CD8-positive, alpha-beta memory T cell (primary cell): ENCODE results near the gene PATJ. TPM values are rescaled to one million over a fixed set of nuclear protein-coding genes. Genes with fewer than 3 reads are reported as not detected.
A peak's percentile ranks its signal among the peaks of the same experiment; 100 is the strongest.

Source experiments
- CTCF ChIA-PET: fragments of 350-600 bp; sonication (Branson Sonifier 250); formaldehyde crosslinking; loops from one replicate; lab custom pipeline; 2021; ENCODE audit warnings: antibody characterized with exemption; lab: Charles Lee
- POLR2A ChIA-PET: fragments of 350-600 bp; sonication (Branson Sonifier 250); formaldehyde crosslinking; loops from one replicate; lab custom pipeline; 2021; ENCODE audit warnings: antibody characterized with exemption; lab: Charles Lee
- DNase-seq, 5 donors: peaks; one replicate each; pipeline versions ENCODE4 v3.0.0 to v3.0.0-alpha.2; 2020 to 2022; ENCODE audit warnings: mixed read lengths in 1 of 5
- H3K27ac ChIP-seq: one replicate; pipeline ENCODE4 v1.7.0; 2013; ENCODE audit warnings: low read depth, mild to moderate bottlenecking, low read length, moderate library complexity
- H3K27me3 ChIP-seq: 2 replicates; pipeline ENCODE4 v1.7.0; 2013; ENCODE audit warnings: low read length, mild to moderate bottlenecking; ENCODE audit not compliant: insufficient read depth, poor library complexity, severe bottlenecking
- H3K36me3 ChIP-seq: 2 replicates; pipeline ENCODE4 v1.7.0; 2013; ENCODE audit warnings: mild to moderate bottlenecking, low read length, moderate library complexity; ENCODE audit not compliant: insufficient read depth
- H3K4me1 ChIP-seq: 2 replicates; pipeline ENCODE4 v1.7.0; 2013; ENCODE audit warnings: mild to moderate bottlenecking, low read length, moderate library complexity; ENCODE audit not compliant: insufficient read depth
- H3K4me3 ChIP-seq: 2 replicates; pipeline ENCODE4 v1.7.0; 2013; ENCODE audit warnings: mild to moderate bottlenecking, low read length
- H3K9me3 ChIP-seq: 2 replicates; pipeline ENCODE4 v1.7.0; 2013; ENCODE audit warnings: mild to moderate bottlenecking, low read length
- H3K27ac Mint-ChIP-seq, 8 donors: one replicate each; pipeline ENCODE4 v1.8.0; 2020 to 2021; ENCODE audit warnings: mixed read lengths in 8 of 8, mild to moderate bottlenecking in 6 of 8, inconsistent platforms in 3 of 8, moderate library complexity in 3 of 8
- H3K27me3 Mint-ChIP-seq, 2 donors: one replicate each; pipeline ENCODE4 v1.8.0; 2020 to 2021; ENCODE audit warnings: mixed read lengths in 2 of 2, mild to moderate bottlenecking in 1 of 2, moderate library complexity in 1 of 2
- H3K36me3 Mint-ChIP-seq, 3 donors: one replicate each; pipeline ENCODE4 v1.8.0; 2020 to 2021; ENCODE audit warnings: mixed read lengths in 3 of 3, inconsistent platforms in 1 of 3, mild to moderate bottlenecking in 1 of 3
- H3K4me1 Mint-ChIP-seq, 3 donors: one replicate each; pipeline ENCODE4 v1.8.0; 2020 to 2021; ENCODE audit warnings: mixed read lengths in 3 of 3, inconsistent platforms in 1 of 3, mild to moderate bottlenecking in 1 of 3
- H3K4me3 Mint-ChIP-seq, 7 donors: one replicate each; pipeline ENCODE4 v1.8.0; 2020 to 2021; ENCODE audit warnings: mixed read lengths in 7 of 7, mild to moderate bottlenecking in 6 of 7, moderate library complexity in 4 of 7, inconsistent platforms in 2 of 7
- H3K9me3 Mint-ChIP-seq, 5 donors: one replicate each; pipeline ENCODE4 v1.8.0; 2020 to 2022; ENCODE audit warnings: mixed read lengths in 5 of 5, mild to moderate bottlenecking in 3 of 5, moderate library complexity in 2 of 5, inconsistent platforms in 1 of 5
- polyA plus RNA-seq: library from polyadenylated mRNA; unstranded; fragments of 300-500 nt; fragmentation: Illumina TruSeq; gene quantifications from one replicate; pipeline ENCODE4 v1.2.3, GENCODE V29; 2021
- total RNA-seq, 2 experiments: library from RNA; stranded (reverse); gene quantifications; one replicate each; pipeline ENCODE4 v1.2.3, GENCODE V29; 2021

PATJ gene
- total and polyA plus RNA-seq, 3 experiments from 2014 or later = 9.8 to 24.4 (median 10.3) TPM

GRCh38 chr1:62097464-62097863 lies 355.2 kb downstream of the PATJ start:
- Histone ChIP-seq H3K27me3 (no peaks in the 10 kb centered on the region), H3K9me3 (no peaks in the 10 kb centered on the region), H3K4me1 (no peaks in the 10 kb centered on the region), H3K4me3 (no peak overlapping the region), H3K27ac (no peak overlapping the region), H3K36me3 (no peaks in the 10 kb centered on the region)
- DNase-seq = no peak
- Mint-ChIP-seq H3K27ac (no peak overlapping the region), H3K4me3 (no peak overlapping the region), H3K9me3 (peaks cover 0 to 3% (median 0%) of the 10 kb centered on the region in 5 donors), H3K36me3 (peaks cover 20 to 40% (median 27%) of the 10 kb centered on the region in 3 donors), H3K27me3 (no peaks in the 10 kb centered on the region), H3K4me1 (no peaks in the 10 kb centered on the region)
- CTCF ChIA-PET = interaction anchor here (0.7 kb wide), 1 partner anchor 8 kb away, joined by 3 read pairs; no protein-coding TSS in a partner anchor
- POLR2A ChIA-PET = no interaction called here

- Mint-ChIP-seq H3K4me1 (no peaks in the 10 kb centered on the region), H3K27ac (no peak overlapping the region), H3K9me3 (peaks cover 0 to 3% (median 0%) of the 10 kb centered on the region in 5 donors), H3K4me3 (no peak overlapping the region), H3K27me3 (no peaks in the 10 kb centered on the region), H3K36me3 (peaks cover 19 to 39% (median 27%) of the 10 kb centered on the region in 3 donors)
- no peak overlapping the region for H3K27ac ChIP-seq
- H3K27me3 ChIP-seq = no peaks in the 10 kb centered on the region
- POLR2A ChIA-PET = no interaction called here
- CTCF ChIA-PET = no interaction called here
- no peak for DNase-seq
- H3K4me3 ChIP-seq = no peak overlapping the region
- no peaks in the 10 kb centered on the region for H3K36me3 ChIP-seq
- H3K4me1 ChIP-seq = no peaks in the 10 kb centered on the region
- H3K9me3 ChIP-seq = no peaks in the 10 kb centered on the region
Measured at GRCh38 chr1:62100442-62100841, 358.2 kb downstream of the PATJ start.

GRCh38 chr1:62103846-62104245 lies 361.6 kb downstream of the PATJ start:
- Mint-ChIP-seq H3K4me3 (no peak overlapping the region), H3K9me3 (peaks cover 0 to 3% (median 0%) of the 10 kb centered on the region in 5 donors), H3K36me3 (peaks cover 15 to 24% (median 19%) of the 10 kb centered on the region in 3 donors), H3K27me3 (no peaks in the 10 kb centered on the region), H3K4me1 (no peaks in the 10 kb centered on the region), H3K27ac (no peak overlapping the region)
- ChIA-PET CTCF (no interaction called here), POLR2A (interaction anchor here (0.6 kb wide), 1 partner anchor 14 kb away, joined by 6 read pairs; no protein-coding TSS in a partner anchor)
- Histone ChIP-seq H3K27me3 (no peaks in the 10 kb centered on the region), H3K9me3 (no peaks in the 10 kb centered on the region), H3K27ac (no peak overlapping the region), H3K4me3 (no peak overlapping the region), H3K4me1 (no peaks in the 10 kb centered on the region), H3K36me3 (no peaks in the 10 kb centered on the region)
- no peak for DNase-seq

- Mint-ChIP-seq H3K27me3 (no peaks in the 10 kb centered on the region), H3K4me1 (no peaks in the 10 kb centered on the region), H3K36me3 (peaks cover 4 to 14% (median 7%) of the 10 kb centered on the region in 3 donors), H3K4me3 (no peak overlapping the region), H3K9me3 (no peaks in the 10 kb centered on the region), H3K27ac (no peak overlapping the region)
- CTCF ChIA-PET = no interaction called here
- DNase-seq = no peak
- POLR2A ChIA-PET = no interaction called here
- Histone ChIP-seq H3K36me3 (no peaks in the 10 kb centered on the region), H3K4me1 (no peaks in the 10 kb centered on the region), H3K4me3 (no peak overlapping the region), H3K27me3 (no peaks in the 10 kb centered on the region), H3K9me3 (no peaks in the 10 kb centered on the region), H3K27ac (no peak overlapping the region)
Measured at GRCh38 chr1:62107923-62108322, 365.6 kb downstream of the PATJ start.

GRCh38 chr1:62109124-62109523 lies 366.8 kb downstream of the PATJ start:
- Histone ChIP-seq H3K27ac (no peak overlapping the region), H3K36me3 (no peaks in the 10 kb centered on the region), H3K4me3 (no peak overlapping the region), H3K4me1 (no peaks in the 10 kb centered on the region), H3K9me3 (no peaks in the 10 kb centered on the region), H3K27me3 (no peaks in the 10 kb centered on the region)
- Mint-ChIP-seq H3K4me1 (no peaks in the 10 kb centered on the region), H3K27me3 (no peaks in the 10 kb centered on the region), H3K36me3 (peaks cover 4 to 22% (median 10%) of the 10 kb centered on the region in 3 donors), H3K9me3 (no peaks in the 10 kb centered on the region), H3K4me3 (no peak overlapping the region), H3K27ac (peak overlapping the region in 1 of 8 donors; percentile 7)
- POLR2A ChIA-PET = no interaction called here
- CTCF ChIA-PET = no interaction called here
- no peak for DNase-seq

- ChIA-PET CTCF (no interaction called here), POLR2A (interaction anchor here (0.6 kb wide), 1 partner anchor 1365 kb away, joined by 6 read pairs; no protein-coding TSS in a partner anchor)
- Mint-ChIP-seq H3K4me3 (no peak overlapping the region), H3K36me3 (peaks cover 4 to 28% (median 10%) of the 10 kb centered on the region in 3 donors), H3K4me1 (no peaks in the 10 kb centered on the region), H3K27me3 (no peaks in the 10 kb centered on the region), H3K27ac (no peak overlapping the region), H3K9me3 (no peaks in the 10 kb centered on the region)
- H3K9me3 ChIP-seq = no peaks in the 10 kb centered on the region
- H3K27me3 ChIP-seq = no peaks in the 10 kb centered on the region
- no peak overlapping the region for H3K27ac ChIP-seq
- no peak for DNase-seq
- H3K4me1 ChIP-seq = no peaks in the 10 kb centered on the region
- H3K36me3 ChIP-seq = no peaks in the 10 kb centered on the region
- no peak overlapping the region for H3K4me3 ChIP-seq
Measured at GRCh38 chr1:62110198-62110817, 368.0 kb downstream of the PATJ start.

- no peaks in the 10 kb centered on the region for H3K9me3 ChIP-seq
- no peaks in the 10 kb centered on the region for H3K27me3 ChIP-seq
- no peaks in the 10 kb centered on the region for H3K4me1 ChIP-seq
- no peaks in the 10 kb centered on the region for H3K4me1 Mint-ChIP-seq
- no peak overlapping the region for H3K4me3 ChIP-seq
- no peaks in the 10 kb centered on the region for H3K36me3 ChIP-seq
- H3K9me3 Mint-ChIP-seq = no peaks in the 10 kb centered on the region
- ChIA-PET POLR2A (no interaction called here), CTCF (no interaction called here)
- no peak overlapping the region for H3K27ac Mint-ChIP-seq
- DNase-seq = no peak
- peaks cover 5 to 34% (median 11%) of the 10 kb centered on the region in 3 donors for H3K36me3 Mint-ChIP-seq
- H3K27ac ChIP-seq = no peak overlapping the region
- H3K27me3 Mint-ChIP-seq = no peaks in the 10 kb centered on the region
- no peak overlapping the region for H3K4me3 Mint-ChIP-seq
Measured at GRCh38 chr1:62111084-62111483, 368.8 kb downstream of the PATJ start.

- H3K4me1 Mint-ChIP-seq = no peaks in the 10 kb centered on the region
- no peak overlapping the region for H3K27ac Mint-ChIP-seq
- CTCF ChIA-PET = interaction anchor here (1.2 kb wide), 1 partner anchor 30 kb away, joined by 3 read pairs; no protein-coding TSS in a partner anchor
- POLR2A ChIA-PET = no interaction called here
- Histone ChIP-seq H3K9me3 (no peaks in the 10 kb centered on the region), H3K27ac (no peak overlapping the region), H3K4me1 (no peaks in the 10 kb centered on the region), H3K4me3 (no peak overlapping the region), H3K27me3 (no peaks in the 10 kb centered on the region), H3K36me3 (no peaks in the 10 kb centered on the region)
- DNase-seq = no peak
- H3K36me3 Mint-ChIP-seq = peaks cover 18 to 54% (median 23%) of the 10 kb centered on the region in 3 donors
- H3K9me3 Mint-ChIP-seq = no peaks in the 10 kb centered on the region
- no peak overlapping the region for H3K4me3 Mint-ChIP-seq
- H3K27me3 Mint-ChIP-seq = no peaks in the 10 kb centered on the region
Measured at GRCh38 chr1:62113507-62113906, 371.2 kb downstream of the PATJ start.
